NCI-H1694 treated with DMSO at 0.1 percent for 48 hours (cell line): Measurements from ENCODE around the gene FKBP1A.
"Not testable (repeated sequence)": the region's sequence is repeated elsewhere in the genome, so short reads cannot be mapped to it uniquely, and the experiment has no call there.

ENCODE experiments used
- DNase-seq: peaks from one replicate; lab custom pipeline; 2025; lab: John Stamatoyannopoulos, UW

Gene FKBP1A

DNA sequence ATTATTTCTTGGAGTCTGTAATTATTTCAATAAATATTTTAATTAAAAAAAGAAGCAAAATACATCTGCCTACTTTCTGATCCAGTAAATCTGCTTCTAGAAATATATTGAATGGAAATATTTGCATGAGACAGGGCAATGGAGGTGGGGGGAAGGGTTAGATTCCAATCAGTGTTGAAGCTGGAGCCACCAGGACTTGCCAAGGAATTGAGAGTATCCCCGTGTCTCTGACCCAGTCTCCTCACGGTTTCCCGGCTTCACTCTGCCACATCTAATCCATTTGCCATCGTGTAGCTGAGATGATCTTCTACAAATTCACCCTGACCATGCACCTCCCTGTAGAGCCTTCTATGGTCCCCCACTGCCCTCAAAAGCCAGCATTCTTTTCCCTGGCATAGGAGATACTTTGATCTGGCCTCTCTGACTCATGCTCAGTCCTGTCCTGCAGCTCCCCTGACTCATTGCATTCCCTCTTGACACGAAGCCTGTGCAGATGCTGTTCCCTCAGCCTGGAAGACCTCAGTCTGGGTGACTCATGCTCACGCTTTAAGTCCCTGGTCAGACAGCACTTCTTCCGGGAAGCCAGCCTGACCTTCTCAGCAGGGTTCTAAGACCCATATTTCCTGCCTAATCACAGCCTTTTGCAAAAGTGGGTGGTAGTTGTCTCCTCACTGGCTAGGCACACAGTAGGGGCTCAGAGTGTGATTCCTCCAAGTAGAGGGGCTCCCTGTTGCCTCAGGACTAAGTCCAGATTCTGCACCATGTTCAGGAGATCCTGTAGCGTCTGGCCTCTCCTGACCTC, 23.0 kb upstream of the FKBP1A start:
- DNase-seq: no peak

GRCh38 chr20:1414982-1415381, 22.1 kb upstream of the FKBP1A start:
- no peak for DNase-seq

- no peak for DNase-seq
Observed at GRCh38 chr20:1405801-1406200, 12.9 kb upstream of the FKBP1A start.

- no peak for DNase-seq
Observed at GRCh38 chr20:1403624-1404023, 10.8 kb upstream of the FKBP1A start.

- DNase-seq: no peak
Observed at GRCh38 chr20:1402149-1402548, 9.3 kb upstream of the FKBP1A start.

DNA sequence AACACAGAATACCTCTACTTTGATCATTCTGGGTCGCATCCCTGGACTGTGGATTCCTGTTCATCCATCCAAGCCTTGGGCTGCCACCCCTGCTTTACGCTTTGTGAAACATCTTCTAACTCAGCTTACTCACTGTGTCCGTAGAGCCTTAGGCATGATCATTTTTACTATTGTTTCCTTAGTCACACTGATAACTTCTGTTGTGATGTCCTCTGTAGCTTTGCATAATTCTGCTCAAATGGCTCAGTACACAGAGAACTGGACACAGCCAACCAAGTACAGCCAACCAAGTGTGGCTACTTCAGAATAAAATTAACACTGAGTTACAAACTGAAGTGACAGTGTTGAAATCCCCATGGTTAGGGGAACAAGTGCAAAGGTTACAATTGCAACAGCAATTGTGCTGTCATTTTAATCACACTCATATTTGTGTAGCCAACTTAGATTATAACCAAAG, 8.6 kb upstream of the FKBP1A start:
- DNase-seq: no peak

- DNase-seq: not testable (repeated sequence)
Observed at GRCh38 chr20:1399678-1400366, 7.0 kb upstream of the FKBP1A start.

- not testable (repeated sequence) for DNase-seq
Observed at GRCh38 chr20:1398185-1398584, 5.3 kb upstream of the FKBP1A start.

- DNase-seq: no peak
Observed at GRCh38 chr20:1397710-1398109, 4.9 kb upstream of the FKBP1A start.

GRCh38 chr20:1396702-1397101, 3.8 kb upstream of the FKBP1A start:
- DNase-seq: no peak

GRCh38 chr20:1396264-1396663, 3.4 kb upstream of the FKBP1A start:
- DNase-seq: no peak

DNA sequence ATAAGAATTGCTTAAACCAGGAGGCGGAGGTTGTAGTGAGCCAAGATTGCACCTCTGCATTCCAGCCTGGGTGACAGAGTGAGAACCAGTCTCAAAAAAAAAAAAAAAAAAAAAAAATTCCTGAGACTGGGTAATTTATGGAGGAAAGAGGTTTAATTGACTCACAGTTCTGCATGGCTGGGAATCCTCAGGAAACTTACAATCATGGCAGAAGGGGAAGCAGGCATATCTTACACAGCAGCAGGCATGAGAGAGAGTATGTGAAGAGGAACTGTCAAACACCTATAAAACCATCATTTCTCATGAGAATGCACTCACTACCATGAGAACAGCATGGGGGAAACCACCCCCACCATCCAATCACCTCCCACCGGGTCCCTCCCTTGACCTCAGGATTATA, 1.8 kb upstream of the FKBP1A start:
- no peak for DNase-seq

DNA sequence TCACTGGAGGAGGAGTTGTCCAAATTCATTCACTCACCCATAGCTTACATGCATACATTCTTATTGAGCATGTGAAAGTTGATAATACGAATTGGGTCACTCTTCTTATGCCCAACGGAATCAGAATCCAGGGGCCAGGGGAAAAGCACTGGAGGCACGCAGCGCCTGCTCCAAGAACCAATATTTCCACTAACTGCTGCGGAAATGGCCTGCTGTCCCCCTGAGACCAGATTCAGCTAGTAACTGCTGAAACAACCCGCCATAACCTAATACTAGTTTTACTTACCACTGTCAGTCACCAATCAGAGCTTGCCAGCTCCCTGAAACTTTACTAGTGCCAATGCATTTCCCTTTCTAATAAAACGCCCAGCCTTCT, 641 bp upstream of the FKBP1A start:
- no peak for DNase-seq

DNA sequence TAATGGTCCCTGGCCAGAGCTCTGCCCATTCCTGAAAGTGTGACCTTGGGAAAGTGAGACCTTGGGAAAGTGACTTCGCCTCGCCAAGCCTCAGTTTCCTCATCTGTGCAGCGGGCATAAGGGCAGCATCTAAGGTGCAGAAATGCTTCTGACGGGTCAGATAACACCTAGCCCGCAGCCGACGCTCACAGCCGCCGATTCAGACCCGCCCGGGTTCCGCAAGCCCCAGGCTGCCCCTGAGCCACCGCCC, 486 bp downstream of the FKBP1A start:
- no peak for DNase-seq

- no peak for DNase-seq
Observed at GRCh38 chr20:1391640-1392442, 1.0 kb downstream of the FKBP1A start.

DNA sequence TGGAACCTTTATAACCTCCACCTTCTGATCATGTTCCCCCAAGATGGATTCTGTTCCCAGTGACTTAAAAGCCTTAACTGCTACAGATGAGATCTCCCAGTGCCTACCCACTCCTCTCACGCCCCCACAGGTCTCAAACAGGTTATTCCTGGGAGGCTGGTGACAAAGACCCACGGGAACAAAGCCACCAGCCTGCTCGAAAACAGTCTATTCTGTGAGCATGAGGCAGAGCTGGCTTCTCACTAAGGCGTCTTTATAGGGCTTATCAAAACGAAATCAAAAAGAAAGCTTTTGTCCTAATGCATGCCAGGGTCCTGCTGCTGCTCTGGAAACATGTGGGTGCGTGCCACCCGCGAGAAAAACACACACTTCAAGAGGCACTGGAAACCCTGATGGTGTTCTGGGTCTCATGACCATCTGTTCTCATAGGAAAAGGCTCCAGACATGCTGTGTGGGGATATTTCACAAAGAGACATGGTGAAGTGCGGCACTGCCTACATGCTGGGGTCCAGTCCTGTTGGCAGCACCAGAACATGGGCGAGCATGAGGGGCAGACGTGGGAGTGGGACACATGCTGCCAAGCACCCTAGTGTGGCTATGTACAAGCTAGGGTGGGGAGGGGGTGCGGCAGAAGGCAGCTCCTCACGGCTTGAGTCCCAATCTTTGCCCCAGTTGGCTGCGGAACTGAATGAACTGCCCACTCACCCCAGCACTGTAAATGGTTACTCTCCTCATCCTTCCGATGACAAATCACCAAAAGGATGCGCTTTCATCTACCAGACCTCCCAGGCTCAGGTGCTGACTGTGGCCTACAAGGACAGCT, 2.1 kb downstream of the FKBP1A start:
- DNase-seq: no peak

GRCh38 chr20:1389703-1390580, 2.9 kb downstream of the FKBP1A start:
- DNase-seq: no peak

- DNase-seq: no peak
Observed at GRCh38 chr20:1388741-1389483, 3.9 kb downstream of the FKBP1A start.

GRCh38 chr20:1388253-1388652, 4.6 kb downstream of the FKBP1A start:
- no peak for DNase-seq

DNA sequence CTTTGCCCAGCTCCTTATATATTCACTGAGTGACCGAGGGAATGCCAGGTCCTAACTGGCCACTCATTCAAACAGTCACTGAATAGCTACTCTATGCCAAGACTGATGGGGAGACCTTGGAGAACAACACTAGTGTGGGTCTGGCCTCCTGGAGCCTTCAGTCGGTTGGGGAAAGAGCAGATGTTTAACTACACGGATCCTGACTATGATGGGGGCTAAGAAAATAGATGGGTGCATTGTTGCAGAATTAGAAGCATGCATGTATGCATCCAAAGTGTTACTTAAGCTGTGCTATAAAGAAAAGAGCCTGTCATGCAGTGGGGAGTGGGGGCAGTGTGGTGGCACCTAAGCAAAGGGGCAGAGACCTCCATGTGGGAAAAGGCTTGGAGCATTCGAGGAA, 6.5 kb downstream of the FKBP1A start:
- DNase-seq: no peak
